ENCODE results near the gene SCGB3A2.
"Not testable (repeated sequence)": the region's sequence is repeated elsewhere in the genome, so short reads cannot be mapped to it uniquely, and the experiment has no call there.

The SCGB3A2 gene

DNA sequence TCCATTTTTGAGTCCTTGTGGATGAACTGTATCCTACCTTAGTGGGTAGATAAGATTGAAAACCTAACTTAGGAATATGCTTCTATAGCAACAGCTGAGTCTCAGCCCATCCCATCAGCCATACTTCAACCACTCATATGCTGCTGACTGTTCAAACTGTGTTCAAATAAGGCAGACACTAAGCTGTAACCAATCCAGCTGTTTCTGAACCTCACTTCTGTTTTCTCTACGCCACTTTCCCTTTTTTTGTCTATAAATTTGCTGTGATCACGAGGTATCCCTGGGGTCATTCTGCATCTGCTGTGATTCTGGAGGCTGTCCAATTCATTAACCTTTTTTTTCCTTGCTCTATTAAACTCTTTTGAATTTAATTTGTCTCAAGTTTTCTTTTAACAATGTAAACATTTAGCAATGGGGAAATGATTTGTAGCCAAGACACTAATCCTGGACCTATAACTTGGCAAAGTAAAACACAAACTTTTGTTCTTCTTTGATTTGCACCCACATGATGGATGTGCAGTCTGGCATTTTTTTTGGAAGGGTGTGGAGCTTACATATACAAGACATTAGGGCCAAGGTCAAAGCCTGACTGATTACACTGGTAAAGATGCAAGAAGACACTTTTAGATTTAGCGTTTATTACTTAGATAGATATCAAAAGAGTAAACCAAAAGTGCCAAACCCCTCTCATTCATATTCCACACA lies 14.9 kb upstream of the SCGB3A2 start:
- DNase-seq (ENCODE audit: low read depth in 2 of 2): no peak

- no peak for DNase-seq (ENCODE audit: low read depth in 2 of 2)
These were observed 9.4 kb upstream of the SCGB3A2 start for GRCh38 chr5:147869112-147869511.

DNA sequence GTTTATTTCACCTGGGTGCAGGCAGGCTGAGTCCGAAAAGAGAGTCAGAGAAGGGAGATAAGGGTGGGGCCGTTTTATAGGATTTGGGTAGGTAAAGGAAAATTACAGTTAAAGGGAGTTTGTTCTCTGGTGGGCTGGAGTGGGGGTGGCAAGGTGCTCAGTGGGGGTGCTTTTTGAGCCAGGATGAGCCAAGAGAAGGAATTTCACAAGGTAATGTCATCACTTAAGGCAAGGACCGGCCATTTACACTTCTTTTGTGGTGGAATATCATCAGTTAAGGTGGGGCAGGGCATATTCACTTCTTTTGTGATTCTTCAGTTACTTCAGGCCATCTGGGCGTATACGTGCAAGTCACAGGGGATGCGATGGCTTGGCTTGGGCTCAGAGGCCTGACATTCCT lies 8.6 kb upstream of the SCGB3A2 start:
- not testable (repeated sequence) for DNase-seq (ENCODE audit: low read depth in 2 of 2)

DNA sequence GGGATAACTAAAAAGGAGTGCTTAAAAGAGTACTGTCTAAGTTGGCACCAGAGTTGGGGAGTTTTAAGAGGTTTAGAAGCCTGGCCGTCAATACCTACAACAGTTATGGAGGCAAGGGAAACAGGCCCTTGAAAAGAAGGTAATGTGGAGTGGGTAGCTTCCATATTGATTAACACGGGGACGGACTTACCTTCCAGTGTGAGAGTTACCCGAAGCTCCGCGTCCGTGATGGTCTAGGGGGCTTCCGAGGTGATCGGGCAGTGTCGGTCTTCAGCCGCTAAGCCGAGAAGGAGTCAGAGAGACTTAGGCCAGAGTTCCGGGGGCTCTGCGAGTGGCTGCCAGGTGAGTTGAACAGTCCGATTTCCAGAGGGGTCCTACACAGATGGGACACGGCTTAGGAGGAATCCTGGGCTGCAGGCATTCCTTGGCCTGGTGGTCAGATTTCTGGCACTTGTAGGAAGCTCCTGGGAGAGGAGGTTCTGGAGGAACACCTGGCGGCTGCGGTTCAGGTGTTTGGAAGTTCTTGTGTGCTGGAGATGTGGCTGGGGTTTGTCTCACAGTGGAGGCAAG lies 6.4 kb upstream of the SCGB3A2 start:
- DNase-seq (ENCODE audit: low read depth in 2 of 2): not testable (repeated sequence)

DNA sequence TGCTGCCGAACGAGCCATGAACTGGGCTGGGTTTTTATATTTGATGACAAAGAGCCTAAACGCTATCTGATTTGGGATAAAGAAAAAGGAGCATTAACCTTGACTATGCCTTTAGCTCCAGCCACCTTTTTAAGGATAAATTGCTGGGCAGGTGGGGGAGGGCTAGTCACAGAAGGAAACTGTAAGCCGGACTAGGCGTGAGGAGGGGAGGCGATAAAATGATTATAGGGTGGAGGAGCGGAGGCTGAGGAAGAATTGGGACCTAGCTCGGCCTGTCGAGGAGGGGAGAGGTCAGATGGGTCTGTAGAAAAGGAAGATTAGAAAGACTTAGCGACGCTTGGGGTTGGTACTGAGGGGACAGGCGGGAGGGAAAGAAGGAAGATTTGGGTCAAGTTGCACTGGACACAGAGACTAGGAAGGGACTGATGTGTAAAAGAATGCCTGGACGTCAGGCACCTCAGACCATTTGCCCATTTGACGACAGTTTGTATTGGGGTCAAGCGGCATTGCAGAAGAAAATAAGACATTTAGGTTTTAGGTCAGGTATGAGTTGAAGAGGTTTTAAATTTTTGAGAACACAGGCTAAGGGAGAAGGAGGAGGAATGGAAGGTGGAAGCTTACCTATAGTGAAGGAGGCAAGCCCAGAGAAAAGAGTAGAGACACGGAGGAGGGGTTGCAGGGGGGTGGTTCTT lies 5.6 kb upstream of the SCGB3A2 start:
- not testable (repeated sequence) for DNase-seq (ENCODE audit: low read depth in 2 of 2)

- DNase-seq (ENCODE audit: low read depth in 2 of 2): not testable (repeated sequence)
These were observed 4.2 kb upstream of the SCGB3A2 start for GRCh38 chr5:147874118-147874875.

- DNase-seq (ENCODE audit: low read depth in 2 of 2): no peak
These were observed 3.6 kb upstream of the SCGB3A2 start for GRCh38 chr5:147874910-147875367.

GRCh38 chr5:147876141-147876540 lies 2.4 kb upstream of the SCGB3A2 start:
- DNase-seq (ENCODE audit: low read depth in 2 of 2): no peak

- DNase-seq (ENCODE audit: low read depth in 2 of 2): no peak
These were observed 1.9 kb upstream of the SCGB3A2 start for GRCh38 chr5:147876626-147877025.

GRCh38 chr5:147879784-147880183 lies 1.3 kb downstream of the SCGB3A2 start:
- no peak for DNase-seq (ENCODE audit: low read depth in 2 of 2)

- DNase-seq (ENCODE audit: low read depth in 2 of 2): no peak
These were observed 2.0 kb downstream of the SCGB3A2 start for GRCh38 chr5:147880487-147880886.

- DNase-seq (ENCODE audit: low read depth in 2 of 2): no peak
These were observed 4.2 kb downstream of the SCGB3A2 start for GRCh38 chr5:147882586-147883313.

- no peak for DNase-seq (ENCODE audit: low read depth in 2 of 2)
These were observed 8.6 kb downstream of the SCGB3A2 start for GRCh38 chr5:147887026-147887627.

DNA sequence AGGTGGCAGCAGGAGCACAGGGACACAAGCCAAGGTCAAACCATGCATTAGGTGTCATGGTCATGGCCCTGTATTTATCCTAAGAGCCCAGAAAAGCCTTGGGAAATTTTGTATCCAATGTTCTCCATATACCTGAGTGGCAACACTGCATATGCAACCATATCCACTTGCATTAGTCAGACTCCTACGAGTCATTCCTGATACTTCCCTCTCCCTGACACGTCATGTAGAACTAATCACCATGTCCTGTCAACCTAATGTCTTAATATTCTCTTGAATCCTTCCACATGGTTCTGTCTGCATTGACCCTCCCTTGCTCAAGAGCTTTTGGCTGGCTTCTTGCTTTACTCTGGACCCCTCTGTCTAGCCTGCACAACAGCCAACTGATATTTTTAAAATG lies 9.4 kb downstream of the SCGB3A2 start:
- no peak for DNase-seq (ENCODE audit: low read depth in 2 of 2)

DNA sequence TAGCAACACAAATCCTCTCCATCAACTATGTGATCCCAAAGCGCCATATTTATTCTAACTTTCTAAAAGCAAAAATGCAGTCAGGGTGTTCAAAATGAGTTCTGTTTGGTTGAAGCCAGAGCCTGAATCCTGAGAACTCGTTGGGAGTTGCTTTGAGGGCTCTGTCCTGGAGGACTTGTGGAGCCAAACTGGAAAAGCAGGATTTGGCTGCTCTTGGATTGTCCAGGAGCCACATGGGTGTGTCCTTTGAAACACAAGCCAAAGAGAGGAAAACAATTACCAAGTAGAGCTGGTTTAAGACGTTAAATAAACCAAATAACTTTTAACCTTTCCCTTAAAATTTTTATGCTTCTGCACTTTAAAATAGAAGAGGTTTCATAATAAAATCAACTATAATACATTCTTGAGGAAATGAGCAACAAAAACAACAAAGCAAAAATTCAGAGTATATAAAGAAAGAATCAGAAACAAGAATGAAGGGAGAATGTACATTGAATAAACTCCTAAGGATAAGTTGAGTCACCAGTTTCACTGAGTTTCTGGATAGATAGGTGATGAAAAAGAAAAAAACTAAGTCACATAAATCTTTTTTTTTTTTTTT lies 14.3 kb downstream of the SCGB3A2 start:
- no peak for DNase-seq (ENCODE audit: low read depth in 2 of 2)

- no peak for DNase-seq (ENCODE audit: low read depth in 2 of 2)
These were observed 15.3 kb downstream of the SCGB3A2 start for GRCh38 chr5:147893820-147894219.

DNA sequence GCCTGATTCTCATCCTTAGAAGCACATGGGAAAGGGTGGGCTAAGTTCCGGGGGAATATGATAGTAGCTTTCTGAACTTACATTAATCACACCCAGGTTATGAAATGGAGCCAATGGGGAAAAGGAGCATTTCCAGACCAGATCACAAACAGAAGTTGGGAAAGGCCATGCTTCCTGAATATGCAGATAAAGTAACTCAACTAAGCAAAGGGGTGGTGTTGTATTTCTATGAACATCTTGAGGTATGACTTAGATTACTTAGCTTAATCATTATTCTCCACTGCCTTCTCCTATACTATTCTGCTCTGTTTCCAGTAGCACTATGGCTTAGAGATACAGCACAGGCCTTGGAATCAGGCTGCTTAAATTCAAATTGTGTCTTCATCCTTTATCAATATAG lies 17.4 kb downstream of the SCGB3A2 start:
- no peak for DNase-seq (ENCODE audit: low read depth in 2 of 2)

GRCh38 chr5:147898875-147899401 lies 20.4 kb downstream of the SCGB3A2 start:
- no peak for DNase-seq (ENCODE audit: low read depth in 2 of 2)

- no peak for DNase-seq (ENCODE audit: low read depth in 2 of 2)
These were observed 23.1 kb downstream of the SCGB3A2 start for GRCh38 chr5:147901599-147902039.

DNA sequence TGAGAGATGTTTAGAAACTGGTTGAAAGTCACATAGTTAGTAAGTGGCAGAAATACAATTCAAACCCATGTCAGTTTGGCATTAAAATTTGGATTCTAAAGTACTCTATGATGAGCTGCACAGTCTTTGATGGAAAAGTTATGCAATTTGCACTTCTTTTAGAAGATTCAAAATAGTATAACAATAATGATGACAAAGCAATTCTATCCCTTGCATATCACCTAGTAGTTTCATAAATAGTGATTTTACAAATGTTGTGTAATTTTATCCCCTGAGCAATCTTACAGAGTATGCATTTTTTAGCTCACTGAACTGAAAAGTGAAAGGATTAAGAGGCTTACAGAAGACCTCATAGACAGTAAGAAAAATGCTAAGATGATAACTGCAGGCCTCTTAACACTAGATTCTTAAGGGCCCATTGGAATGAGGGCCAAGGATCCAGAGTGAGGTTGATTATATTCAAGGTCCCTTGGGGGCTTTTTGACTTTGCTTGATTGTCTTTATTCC lies 24.2 kb downstream of the SCGB3A2 start:
- no peak for DNase-seq (ENCODE audit: low read depth in 2 of 2)
